Vagina (tissue), 2 donors: ENCODE results near the gene GPC5.

ENCODE experiments used
- POLR2A ChIP-seq, 2 donors: fragments of 450-650 bp; IDR thresholded peaks; one replicate each; pipeline ENCODE4 v1.6.1; 2017; ENCODE audit warnings: antibody characterized with exemption in 2 of 2, mild to moderate bottlenecking in 2 of 2, moderate library complexity in 2 of 2
- TF ChIP-seq, protein P1 (sequence below), 3 experiments: fragments of 450-650 bp in 2 of 3; fragments of 200-600 bp in 1 of 3; sonication (generic) in 1 of 3; IDR thresholded peaks; one replicate each; pipeline ENCODE4 v1.5.1; 2017 to 2019; ENCODE audit warnings: antibody characterized with exemption in 3 of 3, mild to moderate bottlenecking in 2 of 3, moderate library complexity in 2 of 3

DNA sequence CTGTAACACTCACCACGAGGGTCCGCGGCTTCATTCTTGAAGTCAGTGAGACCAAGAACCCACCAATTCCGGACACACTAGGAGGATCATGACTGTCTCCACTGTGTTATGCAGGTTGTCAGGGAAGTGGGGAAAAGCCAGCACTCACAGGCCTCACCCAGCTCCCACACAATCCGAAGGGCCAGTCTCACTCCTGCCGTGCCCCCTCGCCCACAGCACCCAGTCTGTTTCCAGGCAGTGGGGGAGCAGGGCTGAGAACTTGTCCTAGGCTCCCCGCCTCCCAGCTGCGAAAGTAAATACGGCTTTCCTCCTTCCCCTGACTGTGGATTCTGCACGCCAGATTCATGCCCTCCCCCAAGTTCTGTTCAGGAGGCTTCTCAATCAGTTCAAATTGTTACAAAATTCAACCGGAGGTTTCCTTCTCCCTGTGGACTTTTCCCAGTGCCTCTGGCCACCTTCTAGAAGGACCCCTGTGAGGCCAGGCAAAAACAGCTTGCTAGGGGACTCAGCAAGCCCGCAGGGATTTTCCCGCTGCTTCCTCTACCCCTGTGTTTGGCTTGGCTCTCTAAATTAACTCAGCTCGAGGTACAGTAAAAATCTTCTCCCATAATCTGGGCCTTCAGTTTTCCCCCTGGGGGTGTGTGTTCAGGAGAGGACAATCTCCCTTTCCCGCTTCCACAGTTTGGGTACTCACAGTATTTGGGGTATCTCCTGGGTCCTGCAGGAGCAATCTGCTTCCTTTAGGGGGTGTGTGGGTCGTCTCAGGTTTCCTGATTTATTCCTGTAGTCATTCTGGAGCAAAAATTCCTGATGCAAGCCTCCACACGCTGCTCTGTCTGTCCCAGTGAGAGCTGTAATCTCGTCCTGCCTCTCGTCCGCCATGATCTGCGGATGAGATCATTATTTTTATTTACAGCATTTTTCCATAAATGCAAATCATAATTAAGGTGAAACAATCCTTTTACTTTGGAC lies 899.8 kb downstream of the GPC5 start:
- TF ChIP-seq, protein P1, sequence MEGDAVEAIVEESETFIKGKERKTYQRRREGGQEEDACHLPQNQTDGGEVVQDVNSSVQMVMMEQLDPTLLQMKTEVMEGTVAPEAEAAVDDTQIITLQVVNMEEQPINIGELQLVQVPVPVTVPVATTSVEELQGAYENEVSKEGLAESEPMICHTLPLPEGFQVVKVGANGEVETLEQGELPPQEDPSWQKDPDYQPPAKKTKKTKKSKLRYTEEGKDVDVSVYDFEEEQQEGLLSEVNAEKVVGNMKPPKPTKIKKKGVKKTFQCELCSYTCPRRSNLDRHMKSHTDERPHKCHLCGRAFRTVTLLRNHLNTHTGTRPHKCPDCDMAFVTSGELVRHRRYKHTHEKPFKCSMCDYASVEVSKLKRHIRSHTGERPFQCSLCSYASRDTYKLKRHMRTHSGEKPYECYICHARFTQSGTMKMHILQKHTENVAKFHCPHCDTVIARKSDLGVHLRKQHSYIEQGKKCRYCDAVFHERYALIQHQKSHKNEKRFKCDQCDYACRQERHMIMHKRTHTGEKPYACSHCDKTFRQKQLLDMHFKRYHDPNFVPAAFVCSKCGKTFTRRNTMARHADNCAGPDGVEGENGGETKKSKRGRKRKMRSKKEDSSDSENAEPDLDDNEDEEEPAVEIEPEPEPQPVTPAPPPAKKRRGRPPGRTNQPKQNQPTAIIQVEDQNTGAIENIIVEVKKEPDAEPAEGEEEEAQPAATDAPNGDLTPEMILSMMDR (IDR thresholded peaks at IDR 0.05), result no peak
- TF ChIP-seq POLR2A (IDR thresholded peaks at IDR 0.05), result no peak
